SK-N-SH (cell line): ENCODE results near the gene KCNQ2.

Source experiments
- CHD2 ChIP-seq: fragments of 150-350 bp; IDR thresholded peaks from 2 replicates; pipeline ENCODE4 v1.6.1; 2018; ENCODE audit warnings: low read length; ENCODE audit not compliant: partially characterized antibody
- CTCF ChIP-seq: fragments of 200-600 bp; sonication (generic); IDR thresholded peaks from 2 replicates; pipeline ENCODE4 v1.6.1; 2017; ENCODE audit warnings: antibody characterized with exemption, mild to moderate bottlenecking, moderate library complexity
- FOXM1 ChIP-seq: IDR thresholded peaks from 2 replicates; pipeline ENCODE4 v1.4.0; 2012; ENCODE audit warnings: low read depth, mild to moderate bottlenecking
- IRF3 ChIP-seq: fragments of 150-350 bp; IDR thresholded peaks from 2 replicates; pipeline ENCODE4 v1.6.1; 2016; ENCODE audit warnings: mild to moderate bottlenecking, low read depth, low read length
- MAX ChIP-seq: IDR thresholded peaks from 2 replicates; pipeline ENCODE4 v1.4.0; 2012; ENCODE audit warnings: low read depth
- TAF1 ChIP-seq: IDR thresholded peaks from 2 replicates; pipeline ENCODE4 v1.6.1; 2012; ENCODE audit warnings: low read depth, mild to moderate bottlenecking, low read length, moderate library complexity, borderline replicate concordance
- TCF12 ChIP-seq: IDR thresholded peaks from 2 replicates; pipeline ENCODE4 v1.4.0; 2012
- TEAD4 ChIP-seq: IDR thresholded peaks from 2 replicates; pipeline ENCODE4 v1.4.0; 2012; ENCODE audit warnings: mild to moderate bottlenecking, borderline replicate concordance; ENCODE audit not compliant: insufficient read depth
- USF1 ChIP-seq: IDR thresholded peaks from 2 replicates; pipeline ENCODE4 v1.4.0; 2012; ENCODE audit warnings: low read depth, borderline replicate concordance
- YY1 ChIP-seq: IDR thresholded peaks from 2 replicates; pipeline ENCODE4 v1.4.0; 2012; ENCODE audit warnings: low read depth, mild to moderate bottlenecking
- ZBTB33 ChIP-seq: IDR thresholded peaks from 2 replicates; pipeline ENCODE4 v1.4.0; 2012; ENCODE audit warnings: low read depth, borderline replicate concordance

GRCh38 chr20:63386491-63386890, 86.0 kb downstream of the KCNQ2 start:
- no peak for TF ChIP-seq ZBTB33
- TF ChIP-seq CTCF: no peak
- no peak for TF ChIP-seq USF1
- no peak for TF ChIP-seq TAF1
- no peak for TF ChIP-seq YY1
- no peak for TF ChIP-seq CHD2
- no peak for TF ChIP-seq TEAD4
- TF ChIP-seq IRF3: no peak
- TF ChIP-seq TCF12: no peak
- no peak for TF ChIP-seq MAX
- no peak for TF ChIP-seq FOXM1
